ENCODE data around the gene EXOC7.
A peak's percentile ranks its signal among the peaks of the same experiment; 100 is the strongest.

Gene EXOC7

GRCh38 chr17:76104140-76104895 is 731 bp upstream of the EXOC7 start:
- H3K4me3 ChIP-seq (ENCODE audit: low read depth, low read length) = peak overlapping the region; percentile 62
- H3K27me3 ChIP-seq (ENCODE audit: insufficient read depth, low read depth, severe bottlenecking) = no peaks in the 10 kb centered on the region
- H3K9me3 ChIP-seq (ENCODE audit: severe bottlenecking) = no peaks in the 10 kb centered on the region
- no peak for TF ChIP-seq CTCF (IDR thresholded peaks at IDR 0.05; ENCODE audit: low read depth, low read length)
- peaks cover 34% of the 10 kb centered on the region for H3K36me3 ChIP-seq
- H3K27ac ChIP-seq = peak overlapping the region; percentile 92
- no peak for DNase-seq

GRCh38 chr17:76102944-76103273 is 678 bp downstream of the EXOC7 start:
- H3K4me3 ChIP-seq (ENCODE audit: low read depth, low read length) = peak overlapping the region; percentile 62
- DNase-seq = no peak
- H3K9me3 ChIP-seq (ENCODE audit: severe bottlenecking) = no peaks in the 10 kb centered on the region
- H3K36me3 ChIP-seq = peaks cover 47% of the 10 kb centered on the region
- no peak for TF ChIP-seq CTCF (IDR thresholded peaks at IDR 0.05; ENCODE audit: low read depth, low read length)
- H3K27ac ChIP-seq = peak overlapping the region; percentile 92
- no peaks in the 10 kb centered on the region for H3K27me3 ChIP-seq (ENCODE audit: insufficient read depth, low read depth, severe bottlenecking)

- TF ChIP-seq CTCF (IDR thresholded peaks at IDR 0.05; ENCODE audit: low read depth, low read length) = no peak
- Histone ChIP-seq H3K27ac (no peak overlapping the region), H3K27me3 (ENCODE audit: insufficient read depth, low read depth, severe bottlenecking) (no peaks in the 10 kb centered on the region), H3K4me3 (ENCODE audit: low read depth, low read length) (no peak overlapping the region), H3K9me3 (ENCODE audit: severe bottlenecking) (no peaks in the 10 kb centered on the region), H3K36me3 (peaks cover 96% of the 10 kb centered on the region)
- DNase-seq = no peak
Measured at GRCh38 chr17:76097716-76098295, 5.8 kb downstream of the EXOC7 start.

GRCh38 chr17:76095943-76096342 is 7.6 kb downstream of the EXOC7 start:
- Histone ChIP-seq H3K36me3 (peaks cover 96% of the 10 kb centered on the region), H3K27me3 (ENCODE audit: insufficient read depth, low read depth, severe bottlenecking) (no peaks in the 10 kb centered on the region), H3K27ac (no peak overlapping the region), H3K4me3 (ENCODE audit: low read depth, low read length) (no peak overlapping the region), H3K9me3 (ENCODE audit: severe bottlenecking) (no peaks in the 10 kb centered on the region)
- no peak for DNase-seq
- TF ChIP-seq CTCF (IDR thresholded peaks at IDR 0.05; ENCODE audit: low read depth, low read length) = no peak

- Histone ChIP-seq H3K27ac (no peak overlapping the region), H3K4me3 (ENCODE audit: low read depth, low read length) (no peak overlapping the region), H3K27me3 (ENCODE audit: insufficient read depth, low read depth, severe bottlenecking) (no peaks in the 10 kb centered on the region), H3K36me3 (peaks cover 96% of the 10 kb centered on the region), H3K9me3 (ENCODE audit: severe bottlenecking) (no peaks in the 10 kb centered on the region)
- no peak for DNase-seq
- TF ChIP-seq CTCF (IDR thresholded peaks at IDR 0.05; ENCODE audit: low read depth, low read length) = no peak
Measured at GRCh38 chr17:76094046-76094445, 9.5 kb downstream of the EXOC7 start.
